CD14-positive monocyte (primary cell): ENCODE measurements around the gene PCDH8. TPM values are rescaled to one million over a fixed set of nuclear protein-coding genes. Genes with fewer than 3 reads are reported as not detected.

Experiments used
- DNase-seq, 3 donors: peaks; one replicate each; pipeline ENCODE4 v3.0.0-alpha.2; 2011 to 2022
- H2AFZ ChIP-seq: 2 replicates; pipeline ENCODE4 v1.6.0; 2012; ENCODE audit warnings: mild to moderate bottlenecking, low read depth, low read length, inconsistent platforms; ENCODE audit not compliant: insufficient read depth, poor library complexity, severe bottlenecking
- H3K27ac ChIP-seq, 2 donors: 1 replicate in 1 of 2; 2 replicates in 1 of 2; pipeline ENCODE4 v1.5.1; 2012 to 2013; ENCODE audit warnings: low read length in 2 of 2, control low read depth in 1 of 2, inconsistent platforms in 1 of 2, low read depth in 1 of 2, mild to moderate bottlenecking in 1 of 2
- H3K27me3 ChIP-seq, 2 donors: one replicate each; pipeline versions ENCODE4 v1.6.0 to v1.6.1; 2011 to 2013; ENCODE audit warnings: low read length in 2 of 2; ENCODE audit not compliant: control insufficient read depth in 2 of 2, insufficient read depth in 2 of 2
- H3K36me3 ChIP-seq, 2 donors: replicated peaks in 1 of 2; 1 replicate in 1 of 2; 2 replicates in 1 of 2; pipeline versions ENCODE4 v1.5.1 to v1.6.1; 2012 to 2013; ENCODE audit warnings: low read length in 2 of 2, control low read depth in 1 of 2, inconsistent platforms in 1 of 2, mild to moderate bottlenecking in 1 of 2; ENCODE audit not compliant: insufficient read depth in 2 of 2, control insufficient read depth in 1 of 2
- H3K4me1 ChIP-seq, 2 donors: 1 replicate in 1 of 2; 2 replicates in 1 of 2; pipeline versions ENCODE4 v1.5.1 to v1.6.1; 2012 to 2013; ENCODE audit warnings: low read length in 2 of 2, control low read depth in 1 of 2, inconsistent platforms in 1 of 2, mild to moderate bottlenecking in 1 of 2, moderate library complexity in 1 of 2; ENCODE audit not compliant: insufficient read depth in 2 of 2, control insufficient read depth in 1 of 2
- H3K4me2 ChIP-seq: replicated peaks from 2 replicates; pipeline ENCODE3; 2012; ENCODE audit warnings: low read length, moderate library complexity, mild to moderate bottlenecking; ENCODE audit not compliant: poor library complexity, severe bottlenecking; ENCODE audit errors: extremely low read depth
- H3K4me3 ChIP-seq, 3 experiments: fragments of 200-600 bp in 1 of 3; sonication (generic) in 1 of 3; replicated peaks in 1 of 3; 1 replicate in 2 of 3; 2 replicates in 1 of 3; pipeline ENCODE4 v1.5.1; 2011 to 2013; ENCODE audit warnings: low read length in 3 of 3, mild to moderate bottlenecking in 3 of 3, control low read depth in 2 of 3, low read depth in 2 of 3, inconsistent platforms in 1 of 3, moderate library complexity in 1 of 3
- H3K79me2 ChIP-seq: 2 replicates; pipeline ENCODE4 v1.6.0; 2012; ENCODE audit warnings: mild to moderate bottlenecking, control low read depth, inconsistent platforms, low read length, moderate library complexity; ENCODE audit not compliant: insufficient read depth
- H3K9ac ChIP-seq: 2 replicates; pipeline ENCODE4 v1.6.0; 2017; ENCODE audit warnings: low read length, mild to moderate bottlenecking; ENCODE audit not compliant: insufficient read depth, poor library complexity, severe bottlenecking
- H3K9me3 ChIP-seq, 2 donors: replicated peaks in 1 of 2; 1 replicate in 1 of 2; 2 replicates in 1 of 2; pipeline versions ENCODE4 v1.5.1 to v1.6.1; 2012 to 2013; ENCODE audit warnings: low read length in 2 of 2, control low read depth in 1 of 2; ENCODE audit not compliant: control insufficient read depth in 1 of 2, insufficient read depth in 1 of 2
- H4K20me1 ChIP-seq: 2 replicates; pipeline ENCODE4 v1.6.0; 2012; ENCODE audit warnings: mild to moderate bottlenecking, low read length, control low read depth, moderate library complexity; ENCODE audit not compliant: insufficient read depth
- H3K27ac Mint-ChIP-seq, 7 donors: one replicate each; pipeline ENCODE4 v1.8.0; 2020; ENCODE audit warnings: mild to moderate bottlenecking in 7 of 7, mixed read lengths in 7 of 7, moderate library complexity in 6 of 7, inconsistent platforms in 2 of 7
- H3K27me3 Mint-ChIP-seq, 3 donors: one replicate each; pipeline ENCODE4 v1.8.0; 2021 to 2022; ENCODE audit warnings: low read depth in 3 of 3, mild to moderate bottlenecking in 3 of 3, mixed read lengths in 3 of 3, moderate library complexity in 3 of 3, inconsistent platforms in 1 of 3
- H3K36me3 Mint-ChIP-seq, 2 donors: one replicate each; pipeline ENCODE4 v1.8.0; 2020; ENCODE audit warnings: mixed read lengths in 2 of 2, inconsistent platforms in 1 of 2, mild to moderate bottlenecking in 1 of 2
- H3K4me1 Mint-ChIP-seq: one replicate; pipeline ENCODE4 v1.8.0; 2020; ENCODE audit warnings: mild to moderate bottlenecking, mixed read lengths
- H3K4me3 Mint-ChIP-seq, 2 donors: one replicate each; pipeline ENCODE4 v1.8.0; 2020; ENCODE audit warnings: mild to moderate bottlenecking in 2 of 2, mixed read lengths in 2 of 2, moderate library complexity in 1 of 2
- H3K9me3 Mint-ChIP-seq, 7 donors: one replicate each; pipeline ENCODE4 v1.8.0; 2020 to 2022; ENCODE audit warnings: mixed read lengths in 7 of 7, mild to moderate bottlenecking in 6 of 7, moderate library complexity in 6 of 7, inconsistent platforms in 2 of 7
- CTCF ChIP-seq: fragments of 200-600 bp; IDR thresholded peaks from one replicate; pipeline ENCODE4 v1.8.0; 2022; ENCODE audit warnings: antibody characterized with exemption, mild to moderate bottlenecking
- WGBS: methylation state at CpG from one replicate; pipeline ENCODE4 v1.1.5; 2013; ENCODE audit warnings: missing lambda C conversion rate; ENCODE audit not compliant: insufficient coverage; 5-methylcytosine and 5-hydroxymethylcytosine counted together
- intact Hi-C, 2 donors: fragments of 100-400 bp; cut with micrococcal nuclease; formaldehyde crosslinking; loops; one replicate each; pipeline versions ENCODE4 v1.15.0 to v1.15.1; 2023
- polyA plus RNA-seq, 3 donors: library from polyadenylated mRNA; depleted of rRNA in 1 of 3; unstranded in 2 of 3; stranded (reverse) in 1 of 3; fragments of 300-500 nt in 2 of 3; fragments of >200 nt in 1 of 3; fragmentation: Illumina TruSeq in 2 of 3; gene quantifications; 1 replicate in 2 of 3; 2 replicates in 1 of 3; pipeline ENCODE4 v1.2.3, GENCODE V29; 2012 to 2021

Gene PCDH8
- polyA plus RNA-seq, 3 donors = not detected

GRCh38 chr13:52835071-52835839 is 13.2 kb downstream of the PCDH8 start:
- Histone ChIP-seq H3K4me2 (no peak overlapping the region), H3K27me3 (peaks cover 0 to 8% of the 10 kb centered on the region in 2 donors), H3K4me3 (no peak overlapping the region), H4K20me1 (no peaks in the 10 kb centered on the region), H3K9ac (no peak overlapping the region), H3K4me1 (no peaks in the 10 kb centered on the region), H3K9me3 (no peaks in the 10 kb centered on the region), H3K36me3 (no peaks in the 10 kb centered on the region), H3K79me2 (no peaks in the 10 kb centered on the region), H3K27ac (no peak overlapping the region), H2AFZ (no peak overlapping the region)
- Mint-ChIP-seq H3K36me3 (no peaks in the 10 kb centered on the region), H3K4me1 (no peaks in the 10 kb centered on the region), H3K4me3 (no peak overlapping the region), H3K27ac (no peak overlapping the region), H3K9me3 (peaks cover 0 to 2% (median 0%) of the 10 kb centered on the region in 7 donors), H3K27me3 (peaks cover 13 to 21% (median 21%) of the 10 kb centered on the region in 3 donors)
- no CpG with 5 or more reads among the region's 2 CpGs for WGBS
- intact Hi-C loops = no loop called here
- TF ChIP-seq CTCF = no peak
- no peak for DNase-seq

GRCh38 chr13:52833296-52833875 is 15.1 kb downstream of the PCDH8 start:
- no peak overlapping the region for H3K4me2 ChIP-seq
- H3K36me3 Mint-ChIP-seq = no peaks in the 10 kb centered on the region
- H3K36me3 ChIP-seq = no peaks in the 10 kb centered on the region
- DNase-seq = no peak
- H3K4me1 Mint-ChIP-seq = no peaks in the 10 kb centered on the region
- no peak overlapping the region for H2AFZ ChIP-seq
- H3K27ac ChIP-seq = no peak overlapping the region
- no peak overlapping the region for H3K27ac Mint-ChIP-seq
- peaks cover 4 to 11% (median 9%) of the 10 kb centered on the region in 3 donors for H3K27me3 Mint-ChIP-seq
- no peak for TF ChIP-seq CTCF
- H3K4me3 ChIP-seq = no peak overlapping the region
- H3K9me3 ChIP-seq = no peaks in the 10 kb centered on the region
- peaks cover 0 to 2% (median 0%) of the 10 kb centered on the region in 7 donors for H3K9me3 Mint-ChIP-seq
- intact Hi-C loops = no loop called here
- 94% methylated on average over 3 of the region's 7 CpGs for WGBS
- H3K79me2 ChIP-seq = no peaks in the 10 kb centered on the region
- no peak overlapping the region for H3K4me3 Mint-ChIP-seq
- H4K20me1 ChIP-seq = no peaks in the 10 kb centered on the region
- H3K27me3 ChIP-seq = peaks cover 0 to 8% of the 10 kb centered on the region in 2 donors
- no peak overlapping the region for H3K9ac ChIP-seq
- H3K4me1 ChIP-seq = no peaks in the 10 kb centered on the region
